ENCODE results near the gene TMPRSS3.

DNA sequence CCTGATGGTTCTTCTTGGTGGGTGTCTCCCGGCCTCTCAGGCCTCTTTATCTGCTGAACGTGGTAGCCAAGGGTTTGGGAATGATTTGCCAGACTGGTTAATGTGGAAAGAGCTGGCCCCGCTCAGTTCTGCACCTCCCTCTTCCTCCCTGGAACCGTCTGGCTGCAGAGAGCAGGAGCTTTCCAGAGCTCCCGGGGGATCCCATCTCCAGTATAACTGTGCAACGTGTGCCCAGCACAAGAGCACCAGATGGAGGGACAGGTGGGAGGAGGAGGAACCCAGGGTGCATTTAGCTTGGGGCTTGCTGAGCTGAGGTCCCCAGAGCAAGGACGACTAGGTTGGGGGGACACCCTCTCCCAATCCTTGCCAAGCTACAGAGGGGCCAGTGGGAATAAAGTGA is 34.6 kb downstream of the TMPRSS3 start:
- TF ChIP-seq POLR2A (IDR thresholded peaks at IDR 0.05) (no peak), POLR2AphosphoS5 (IDR thresholded peaks at IDR 0.05) (no peak)
